ENCODE measurements around the gene GEMIN7.
A peak's percentile ranks its signal among the peaks of the same experiment; 100 is the strongest.

Gene GEMIN7

DNA sequence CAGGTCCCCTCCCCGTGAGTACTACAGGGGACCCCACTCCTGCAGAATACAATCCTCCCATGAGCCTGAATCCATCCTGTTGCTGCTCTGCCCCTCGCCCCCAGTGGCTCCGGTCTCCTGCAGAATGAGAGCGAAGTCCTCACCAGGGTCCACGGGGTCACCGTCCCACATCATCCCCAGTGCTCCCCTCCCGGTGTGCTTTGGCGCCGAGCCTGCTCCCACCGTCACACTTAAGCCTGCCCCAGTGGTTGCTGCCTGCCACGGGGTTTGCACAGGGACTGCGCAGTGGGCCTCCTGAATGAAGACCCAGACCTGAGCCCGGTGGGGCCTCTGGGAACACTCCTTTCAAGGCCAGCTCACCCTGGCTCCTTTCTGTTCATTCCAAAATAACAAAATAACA, 51.2 kb downstream of the GEMIN7 start:
- no peak for DNase-seq

DNA sequence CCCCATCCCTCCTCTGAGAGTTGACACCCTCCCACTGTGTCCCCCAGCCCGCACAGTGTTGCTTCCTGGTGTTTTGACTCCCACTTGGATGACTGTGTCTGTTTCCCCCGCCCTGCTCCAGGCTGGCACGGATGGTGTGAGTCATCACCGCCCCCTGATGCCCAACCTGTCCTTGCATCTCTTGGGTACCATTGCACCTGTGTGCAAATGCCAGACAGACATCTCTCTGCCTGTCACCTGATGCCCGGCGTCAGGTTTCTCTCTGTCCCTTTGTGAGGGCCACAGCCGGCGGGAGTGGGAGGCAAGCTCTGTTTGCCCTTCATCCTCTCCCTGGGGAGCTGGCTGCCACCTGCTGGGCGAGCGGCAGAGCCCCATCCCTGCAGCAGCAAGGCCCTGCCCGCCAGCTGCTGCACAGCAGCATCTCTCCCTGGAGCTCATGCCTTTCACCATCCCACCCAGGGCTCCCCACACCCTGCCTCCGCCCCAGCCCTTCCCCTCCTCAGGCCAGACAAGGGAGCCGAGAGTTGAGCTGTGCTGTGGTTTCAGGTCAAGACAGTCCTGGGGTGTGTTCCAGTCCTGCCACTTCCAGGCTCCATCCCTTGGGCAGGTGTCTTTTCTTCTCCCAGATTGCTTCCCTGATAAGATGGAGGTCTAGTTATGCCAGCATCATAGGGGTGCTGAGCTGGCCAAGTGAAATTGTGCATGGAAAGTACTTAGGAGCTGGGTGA, 52.0 kb downstream of the GEMIN7 start:
- peak; percentile 16 for DNase-seq

DNA sequence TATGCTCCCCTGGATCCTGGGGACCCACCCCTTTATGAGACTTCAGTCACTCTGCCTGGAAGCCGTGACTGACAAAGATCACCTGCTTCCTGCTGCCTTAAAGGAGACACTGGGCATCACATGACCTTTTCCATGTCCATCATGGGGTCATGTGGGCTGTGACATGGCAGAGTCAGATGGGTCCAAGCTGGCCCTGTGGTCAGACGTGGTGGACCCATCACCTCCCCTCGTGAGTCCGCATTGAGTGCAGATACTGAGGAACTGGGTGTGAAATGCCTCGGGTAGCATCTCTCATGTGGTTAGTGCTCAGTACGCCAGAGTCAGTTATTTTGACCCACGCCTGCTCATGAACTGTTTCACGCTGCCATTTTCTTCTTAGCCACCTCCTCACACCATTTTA, 54.6 kb downstream of the GEMIN7 start:
- no peak for DNase-seq

DNA sequence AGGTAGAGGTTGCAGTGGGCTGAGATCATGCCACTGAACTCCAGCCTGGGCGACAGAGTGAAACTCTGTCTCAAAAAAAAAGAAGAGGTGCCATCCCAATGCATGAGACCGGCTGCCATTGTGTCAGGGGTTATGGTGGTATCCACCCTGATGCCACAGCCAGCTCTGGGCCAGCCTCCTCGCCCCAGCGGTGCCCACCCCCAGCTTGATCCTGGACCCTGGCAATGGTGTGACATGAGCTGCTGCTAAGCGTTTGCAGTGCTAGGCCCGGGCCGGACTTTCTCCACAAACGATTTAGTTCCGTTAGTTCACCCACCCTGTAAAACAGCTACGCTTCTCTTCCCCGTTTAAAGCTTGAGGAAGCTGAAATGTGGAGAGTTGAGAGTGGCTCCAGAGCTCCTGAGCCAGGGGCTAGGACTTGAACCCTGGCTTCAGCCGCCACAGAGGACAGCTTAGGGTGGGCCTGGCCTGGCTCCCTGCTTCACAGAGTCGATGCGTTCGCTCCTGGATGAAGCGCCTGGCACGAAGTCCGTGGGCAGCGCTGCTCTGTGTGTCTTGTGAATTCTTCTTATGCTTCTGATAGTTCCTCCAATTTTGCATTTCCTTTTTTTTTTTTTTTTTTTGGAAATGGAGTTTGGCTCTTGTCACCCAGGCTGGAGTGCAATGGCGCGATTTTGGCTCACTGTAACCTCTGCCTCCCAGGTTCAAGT, 56.3 kb downstream of the GEMIN7 start:
- no peak for DNase-seq

DNA sequence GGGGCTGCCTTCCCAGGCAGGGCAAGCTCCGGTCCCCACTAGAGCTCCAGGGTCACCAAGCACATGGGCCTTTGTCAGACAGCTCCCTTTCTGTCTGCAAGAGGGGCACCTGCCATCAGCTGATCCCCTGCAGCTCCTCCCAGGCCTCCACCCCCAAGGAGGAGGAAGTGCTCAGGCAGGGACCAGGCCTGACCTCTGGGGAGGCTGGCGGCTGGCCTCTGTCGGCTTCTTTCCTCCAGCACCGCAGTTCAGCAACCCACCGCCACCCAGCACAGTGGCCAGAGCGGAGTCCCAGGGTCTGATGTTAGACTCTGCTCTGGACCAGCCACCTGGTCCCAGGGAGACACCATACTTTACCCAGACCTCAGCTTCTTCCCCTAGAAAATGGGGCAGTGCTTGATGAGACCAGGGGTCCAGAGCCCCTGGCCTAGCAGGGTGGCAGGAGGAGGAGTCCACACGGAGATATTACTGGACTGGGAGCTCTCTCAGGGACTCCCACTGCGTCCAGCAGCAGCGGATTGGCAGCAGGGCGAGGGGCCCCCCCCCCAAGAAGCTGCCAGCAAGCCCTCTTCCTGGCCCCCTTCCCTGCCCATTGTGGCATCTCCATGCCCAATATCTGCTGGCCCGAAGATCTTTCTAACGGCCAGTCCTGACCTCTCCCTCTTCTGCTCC, 57.6 kb downstream of the GEMIN7 start:
- DNase-seq = no peak

DNA sequence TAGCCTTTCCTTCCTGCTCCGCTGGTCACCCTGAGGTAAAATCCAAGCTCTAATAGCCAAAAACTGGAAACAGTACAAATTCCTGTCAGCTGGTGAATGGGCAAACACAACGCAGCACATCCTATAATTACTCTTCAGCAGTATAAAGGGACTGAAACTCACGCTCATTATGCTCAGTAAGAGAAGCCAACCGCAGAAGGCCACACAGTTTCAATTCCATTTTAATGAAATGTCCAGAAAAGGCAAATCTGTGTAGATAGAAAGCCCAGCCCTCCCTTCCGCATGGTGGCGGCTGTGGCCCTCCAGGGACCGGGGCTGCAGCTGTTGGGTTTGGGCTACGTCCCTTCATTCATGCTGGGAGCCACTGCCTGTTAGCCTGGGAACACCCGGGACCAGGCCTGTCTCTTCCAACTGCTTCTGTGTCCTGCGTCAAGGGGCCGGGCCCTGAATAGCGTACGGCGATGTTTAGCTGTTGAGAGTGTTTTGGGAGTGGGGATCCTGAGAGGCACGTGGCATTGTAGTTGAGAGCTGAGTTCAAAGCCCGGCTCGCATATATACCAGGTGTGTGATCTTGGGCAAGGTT, 58.2 kb downstream of the GEMIN7 start:
- DNase-seq = no peak

DNA sequence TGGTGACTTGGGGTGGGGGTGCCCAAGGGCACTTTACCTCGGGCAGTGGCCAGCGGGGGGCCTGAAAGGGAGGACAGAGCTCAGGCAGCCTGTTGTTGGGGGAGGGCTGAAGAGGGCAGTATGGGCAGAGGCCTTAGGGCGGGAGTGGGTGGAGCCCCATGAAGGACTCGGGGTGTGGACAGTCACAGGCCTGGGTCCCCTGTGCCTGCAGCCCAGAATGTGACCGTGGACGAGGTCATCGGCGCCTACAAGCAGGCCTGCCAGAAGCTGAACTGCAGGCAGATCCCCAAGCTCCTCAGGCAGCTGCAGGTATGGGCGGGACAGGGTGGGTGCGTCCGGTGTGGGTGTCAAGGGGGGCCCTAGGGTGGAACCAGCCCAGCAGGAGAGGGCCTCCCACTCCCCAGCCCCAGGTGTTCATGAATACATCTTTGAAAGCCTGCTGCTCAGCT, 59.3 kb downstream of the GEMIN7 start:
- no peak for DNase-seq

DNA sequence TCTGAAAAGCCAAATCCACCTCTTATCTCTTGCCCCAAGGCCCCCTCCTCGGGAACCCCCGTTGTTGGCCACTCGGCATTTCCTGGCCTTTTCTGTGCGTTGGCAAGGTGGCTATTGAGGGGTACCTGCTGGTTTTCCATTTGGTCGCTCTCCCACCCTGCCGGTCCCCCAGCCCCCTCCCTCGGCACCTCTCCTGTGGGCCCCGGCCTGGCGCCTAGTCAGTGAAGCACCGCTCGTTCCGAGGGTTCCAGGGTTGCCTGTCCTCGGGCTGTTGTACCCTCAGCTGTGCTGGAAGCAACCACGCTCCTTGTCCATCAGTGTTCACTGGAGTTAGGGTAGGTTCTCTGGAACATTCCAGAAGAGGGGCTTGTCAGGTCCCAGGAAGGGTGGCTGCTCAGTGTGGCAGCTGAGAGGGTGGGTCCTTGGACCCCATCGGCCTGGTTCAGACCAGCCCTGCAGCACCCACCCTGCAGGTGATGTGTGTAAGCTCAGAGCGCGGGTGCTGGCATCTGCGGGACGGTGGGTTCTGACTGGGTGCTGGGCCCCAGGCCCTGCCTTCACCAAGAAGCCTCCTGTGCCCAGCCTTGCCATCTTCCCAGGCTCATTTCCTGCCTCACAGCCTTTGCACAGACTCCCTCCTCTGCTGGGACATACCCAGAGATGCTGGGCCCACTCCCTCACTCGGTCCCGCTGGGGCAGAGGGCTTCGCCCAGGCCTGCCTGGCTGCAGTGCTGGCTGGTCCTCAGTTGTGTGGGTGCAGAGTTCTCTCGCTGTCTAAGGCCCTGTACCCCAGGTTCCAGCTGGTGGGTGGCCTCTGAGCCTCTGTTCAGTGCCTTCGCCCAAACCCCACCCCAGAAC, 60.5 kb downstream of the GEMIN7 start:
- DNase-seq = no peak

DNA sequence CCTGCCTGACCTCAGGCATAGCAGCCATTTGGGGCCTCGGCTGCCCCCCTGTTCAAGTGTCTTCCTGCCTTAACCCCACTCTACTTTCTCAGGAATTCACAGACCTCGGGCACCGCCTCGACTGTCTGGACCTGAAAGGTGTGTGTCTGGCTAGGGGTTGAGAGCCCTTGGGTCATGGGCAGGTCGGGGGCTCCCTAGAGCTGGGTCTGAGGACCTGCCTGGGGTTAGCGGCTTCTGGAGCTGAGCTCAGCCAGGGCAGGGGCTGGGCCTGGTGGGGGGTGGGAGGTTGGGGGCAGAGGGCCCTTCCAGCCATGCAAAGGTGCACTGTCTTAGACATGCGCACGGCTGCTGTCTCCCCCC, 61.1 kb downstream of the GEMIN7 start:
- no peak for DNase-seq

DNA sequence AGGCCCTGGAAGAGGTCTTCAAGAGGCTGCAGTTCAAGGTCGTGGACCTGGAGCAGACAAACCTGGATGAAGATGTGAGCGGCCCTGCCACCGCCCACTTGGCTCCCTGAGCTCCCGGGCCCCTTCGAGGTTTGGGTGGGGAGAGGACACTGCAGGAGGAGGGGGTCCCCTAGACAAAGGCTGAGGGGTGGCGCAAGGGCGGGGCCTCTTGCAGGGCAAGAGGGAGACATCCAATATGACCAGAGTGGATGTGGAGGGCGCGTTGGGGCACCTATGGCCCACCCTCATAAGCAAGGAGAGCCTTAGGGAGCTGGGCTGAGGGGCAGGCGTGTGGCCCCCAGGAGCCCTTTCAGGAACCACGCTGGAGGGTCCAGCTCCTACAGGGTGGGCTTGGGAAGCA, 61.5 kb downstream of the GEMIN7 start:
- DNase-seq = no peak
